Heart left ventricle (tissue), 16 donors: Measurements from ENCODE around the gene GBGT1. TPM values are rescaled to one million over a fixed set of nuclear protein-coding genes. Genes with fewer than 3 reads are reported as not detected.
A peak's percentile ranks its signal among the peaks of the same experiment; 100 is the strongest.

Experiments
- ATAC-seq, 4 donors: fragments of 200-7000 bp; cut with Tn5 transposase; one replicate each; pipeline ENCODE4 v1.9.1; 2020 to 2022; ENCODE audit warnings: moderate library complexity in 4 of 4, mild to moderate bottlenecking in 3 of 4, moderate number of reproducible peaks in 1 of 4
- DNase-seq, 5 donors: peaks; one replicate each; pipeline ENCODE4 v3.0.0-alpha.2; 2020
- H3K27ac ChIP-seq, 12 donors: fragments of 200-600 bp; sonication (generic) in 4 of 12; one replicate each; pipeline versions ENCODE4 v1.5.0 to v1.8.0; 2016 to 2022; ENCODE audit warnings: mild to moderate bottlenecking in 2 of 12
- H3K27me3 ChIP-seq, 9 donors: fragments of 200-600 bp; sonication (generic) in 2 of 9; one replicate each; pipeline versions ENCODE4 v1.5.1 to v1.8.0; 2016 to 2022; ENCODE audit warnings: mild to moderate bottlenecking in 3 of 9
- H3K36me3 ChIP-seq, 9 donors: fragments of 200-600 bp; sonication (generic) in 2 of 9; one replicate each; pipeline versions ENCODE4 v1.5.0 to v1.8.0; 2018 to 2022; ENCODE audit warnings: mild to moderate bottlenecking in 2 of 9
- H3K4me1 ChIP-seq, 12 donors: fragments of 200-600 bp; sonication (generic) in 4 of 12; one replicate each; pipeline versions ENCODE4 v1.5.0 to v1.8.0; 2016 to 2022; ENCODE audit warnings: mild to moderate bottlenecking in 3 of 12
- H3K4me3 ChIP-seq, 12 donors: fragments of 200-600 bp; sonication (generic) in 4 of 12; one replicate each; pipeline versions ENCODE4 v1.5.0 to v1.8.0; 2017 to 2022; ENCODE audit warnings: mild to moderate bottlenecking in 9 of 12, moderate library complexity in 4 of 12
- H3K9me3 ChIP-seq, 12 donors: fragments of 200-600 bp; sonication (generic) in 4 of 12; one replicate each; pipeline versions ENCODE4 v1.5.0 to v1.8.0; 2016 to 2022; ENCODE audit warnings: mild to moderate bottlenecking in 1 of 12
- POLR2A ChIP-seq, 2 donors: fragments of 450-650 bp; IDR thresholded peaks; one replicate each; pipeline ENCODE4 v1.6.1; 2017; ENCODE audit warnings: antibody characterized with exemption in 2 of 2, mild to moderate bottlenecking in 2 of 2, moderate library complexity in 2 of 2
- WGBS, 4 donors: extraction: QIAGEN DNeasy Blood & Tissue Kit in 2 of 4; methylation state at CpG; one replicate each; pipeline versions ENCODE4 v1.1.5 to v1.1.7; 2013 to 2018; 5-methylcytosine and 5-hydroxymethylcytosine counted together
- intact Hi-C, 10 donors: fragments of 100-400 bp; cut with DNase I; formaldehyde crosslinking; loops; one replicate each; pipeline versions ENCODE4 v1.11.1 to v1.14.2; 2022
- polyA plus RNA-seq, 2 donors: library from polyadenylated mRNA; stranded (reverse); fragments of 200-250 nt; gene quantifications; one replicate each; pipeline ENCODE4 v1.2.3, GENCODE V29; 2013
- total RNA-seq, 9 donors: library from RNA; depleted of rRNA in 2 of 9; stranded (reverse); fragments of >200 nt in 2 of 9; fragmentation: NEBNext Ultra II Directional in 3 of 9; extraction: Animal tissue kit (Norgen Biotek cat#: 25700) in 3 of 9; gene quantifications; one replicate each; pipeline versions ENCODE4 v1.1.0 to v1.2.4, GENCODE V29; 2016 to 2023
- TF ChIP-seq, protein P1 (sequence below), 12 donors: fragments of 200-600 bp; sonication (generic) in 4 of 12; IDR thresholded peaks; one replicate each; pipeline versions ENCODE4 v1.5.0 to v1.8.0; 2018 to 2022; ENCODE audit warnings: antibody characterized with exemption in 12 of 12, mild to moderate bottlenecking in 5 of 12
- donor health status: ischemic (EF 13 %, LVEDD 7.1; RV severe dilation, severe dysfunction).
- donor health status: healthy with polysubstance abuse.
- donor health status: DM: no; HTN: yes; CAD: no.
- donor health status: DM: no; HTN: no; CAD: no.
- donor health status: ischemic (EF 25% LVEDD 6.9; RV normal size, moderate dysfunction).
- donor health status: ischemic (EF 25% LVEDD 5.7; RV mildly dilated, moderate dysfunction).
- donor health status: healthy.
- donor health status: DM: yes; HTN: yes; CAD: no.
- donor health status: ischemic (EF 35%, LVEDD 5.7; RV mildly dilated, moderate dysfunction).
- donor health status: nonischemic (EF 11% LVEDD 7.7; RV severe dilation, severe dysfunction).
- donor health status: DM: yes; HTN: yes; CAD: no.
- donor health status: PGD.
- donor health status: ischemic (EF 29% LVEDD 5.4; RV normal size, mild dysfunction).
- donor health status: nonischemic (EF 23%, LVEDD 6.1; RV moderate dilation, normal function).

The GBGT1 gene
- total and polyA plus RNA-seq, 11 donors, result 4.6 to 22.5 (median 7.0) TPM

DNA sequence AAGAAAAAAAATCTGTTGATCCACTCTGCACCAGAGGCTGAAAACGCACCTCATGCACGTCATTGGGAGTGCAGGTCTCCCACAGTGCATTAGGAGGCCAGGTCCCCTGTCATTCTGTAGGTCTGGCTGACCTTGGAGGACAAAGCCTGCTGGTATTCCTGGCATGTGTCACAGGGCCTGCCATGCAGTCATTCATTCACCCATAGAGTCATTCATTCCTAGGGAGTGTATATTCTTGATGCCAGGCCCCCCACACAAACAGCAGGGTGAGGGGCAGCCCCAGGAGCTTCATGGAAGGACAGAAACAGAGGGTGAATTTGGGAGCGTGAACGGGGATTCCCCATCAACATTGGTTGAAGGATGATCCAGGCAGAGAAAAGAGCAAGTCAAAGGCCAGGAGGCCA lies 2.2 kb downstream of the GBGT1 start:
- ATAC-seq (peak in 2 of 4 donors; percentile 3 to 33), DNase-seq (no peak)
- Histone ChIP-seq H3K9me3 (no peaks in the 10 kb centered on the region), H3K27me3 (no peaks in the 10 kb centered on the region), H3K4me3 (no peak overlapping the region), H3K4me1 (peaks cover 0 to 41% (median 16%) of the 10 kb centered on the region in 12 donors), H3K27ac (peak overlapping the region in 1 of 12 donors; percentile 3), H3K36me3 (peaks cover 0 to 30% (median 0%) of the 10 kb centered on the region in 9 donors)
- 61 to 75% (median 70%) methylated on average over 4 of the region's 4 CpGs for WGBS, 4 donors
- TF ChIP-seq POLR2A (IDR thresholded peaks at IDR 0.05), result no peak
- TF ChIP-seq, protein P1, sequence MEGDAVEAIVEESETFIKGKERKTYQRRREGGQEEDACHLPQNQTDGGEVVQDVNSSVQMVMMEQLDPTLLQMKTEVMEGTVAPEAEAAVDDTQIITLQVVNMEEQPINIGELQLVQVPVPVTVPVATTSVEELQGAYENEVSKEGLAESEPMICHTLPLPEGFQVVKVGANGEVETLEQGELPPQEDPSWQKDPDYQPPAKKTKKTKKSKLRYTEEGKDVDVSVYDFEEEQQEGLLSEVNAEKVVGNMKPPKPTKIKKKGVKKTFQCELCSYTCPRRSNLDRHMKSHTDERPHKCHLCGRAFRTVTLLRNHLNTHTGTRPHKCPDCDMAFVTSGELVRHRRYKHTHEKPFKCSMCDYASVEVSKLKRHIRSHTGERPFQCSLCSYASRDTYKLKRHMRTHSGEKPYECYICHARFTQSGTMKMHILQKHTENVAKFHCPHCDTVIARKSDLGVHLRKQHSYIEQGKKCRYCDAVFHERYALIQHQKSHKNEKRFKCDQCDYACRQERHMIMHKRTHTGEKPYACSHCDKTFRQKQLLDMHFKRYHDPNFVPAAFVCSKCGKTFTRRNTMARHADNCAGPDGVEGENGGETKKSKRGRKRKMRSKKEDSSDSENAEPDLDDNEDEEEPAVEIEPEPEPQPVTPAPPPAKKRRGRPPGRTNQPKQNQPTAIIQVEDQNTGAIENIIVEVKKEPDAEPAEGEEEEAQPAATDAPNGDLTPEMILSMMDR (IDR thresholded peaks at IDR 0.05), result no peak
- intact Hi-C loops, result no loop called here

DNA sequence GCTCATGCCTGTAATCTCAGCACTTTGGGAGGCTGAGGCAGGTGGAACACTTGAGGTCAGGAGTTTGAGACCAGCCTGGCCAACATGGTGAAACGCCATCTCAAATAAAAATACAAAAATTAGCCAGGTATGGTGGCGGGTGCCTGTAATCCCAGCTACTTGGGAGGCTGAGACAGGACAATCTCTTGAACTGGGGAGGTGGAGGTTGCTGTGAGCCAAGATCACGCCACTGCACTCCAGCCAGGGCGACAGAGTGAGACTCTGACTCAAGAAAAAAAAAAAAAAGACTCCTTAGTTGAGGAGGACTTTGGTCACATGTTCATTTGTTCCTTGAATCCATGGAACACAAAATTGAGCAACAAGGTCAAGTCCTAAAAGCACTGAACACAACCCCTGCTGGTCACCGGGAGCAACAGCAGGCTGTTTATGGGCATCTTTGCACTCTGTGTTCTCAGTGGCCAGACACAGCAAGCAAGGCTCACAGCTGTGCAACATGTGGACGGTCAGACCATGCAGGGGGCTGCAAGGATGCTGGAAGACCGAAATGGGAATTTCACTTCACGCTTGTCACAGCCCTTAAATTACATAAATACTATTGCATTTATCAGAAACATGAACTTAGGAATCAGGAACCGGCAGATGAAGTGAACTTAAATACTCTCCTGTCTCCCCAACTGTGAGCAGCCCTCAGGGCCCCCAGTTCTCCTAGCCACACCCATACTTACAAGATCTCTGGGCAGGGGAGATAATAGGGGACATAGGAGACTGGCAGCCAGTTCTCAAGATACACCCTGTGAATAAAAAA lies 2.8 kb downstream of the GBGT1 start:
- ATAC-seq (peak; percentile 65 to 77 (median 76)), DNase-seq (peak in 2 of 5 donors; percentile 67 to 79)
- Histone ChIP-seq H3K4me1 (peaks cover 0 to 41% (median 16%) of the 10 kb centered on the region in 12 donors), H3K4me3 (no peak overlapping the region), H3K27me3 (no peaks in the 10 kb centered on the region), H3K27ac (peak overlapping the region in 6 of 12 donors; percentile 3 to 47 (median 33)), H3K9me3 (no peaks in the 10 kb centered on the region), H3K36me3 (peaks cover 0 to 31% (median 0%) of the 10 kb centered on the region in 9 donors)
- TF ChIP-seq, protein P1 (IDR thresholded peaks at IDR 0.05), result peak; percentile 57 to 83 (median 70)
- TF ChIP-seq POLR2A (IDR thresholded peaks at IDR 0.05), result no peak
- 54 to 71% (median 64%) methylated on average over 9 of the region's 9 CpGs for WGBS, 4 donors
- intact Hi-C loops, result no loop called here

DNA sequence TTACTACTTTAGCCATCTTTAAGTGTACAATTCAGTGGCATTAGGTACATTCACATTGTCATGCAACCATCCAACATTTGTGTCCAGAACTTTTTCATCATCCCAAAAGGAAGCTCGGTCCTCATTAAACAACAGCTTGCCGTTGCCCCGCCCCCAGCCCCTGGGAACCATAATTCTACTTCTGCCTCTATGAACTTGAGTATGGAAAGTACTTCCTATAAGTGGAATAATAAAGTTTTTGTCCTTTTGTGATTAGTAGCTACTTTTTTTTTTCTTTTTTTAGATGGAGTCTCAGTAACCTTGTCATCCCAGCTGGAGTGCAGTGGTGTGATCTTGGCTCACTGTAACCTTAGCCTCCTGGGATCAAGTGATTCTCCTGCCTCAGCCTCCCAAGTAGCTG lies 5.0 kb downstream of the GBGT1 start:
- Histone ChIP-seq H3K4me1 (peaks cover 0 to 30% (median 13%) of the 10 kb centered on the region in 12 donors), H3K9me3 (no peaks in the 10 kb centered on the region), H3K36me3 (peaks cover 0 to 31% (median 5%) of the 10 kb centered on the region in 9 donors), H3K4me3 (no peak overlapping the region), H3K27ac (no peak overlapping the region), H3K27me3 (no peaks in the 10 kb centered on the region)
- intact Hi-C loops, result no loop called here
- DNase-seq, result no peak
- TF ChIP-seq, protein P1 (IDR thresholded peaks at IDR 0.05), result no peak
- TF ChIP-seq POLR2A (IDR thresholded peaks at IDR 0.05), result no peak
- WGBS, 4 donors, result 87 to 94% (median 89%) methylated on average over 3 of the region's 3 CpGs
- ATAC-seq, result no peak

DNA sequence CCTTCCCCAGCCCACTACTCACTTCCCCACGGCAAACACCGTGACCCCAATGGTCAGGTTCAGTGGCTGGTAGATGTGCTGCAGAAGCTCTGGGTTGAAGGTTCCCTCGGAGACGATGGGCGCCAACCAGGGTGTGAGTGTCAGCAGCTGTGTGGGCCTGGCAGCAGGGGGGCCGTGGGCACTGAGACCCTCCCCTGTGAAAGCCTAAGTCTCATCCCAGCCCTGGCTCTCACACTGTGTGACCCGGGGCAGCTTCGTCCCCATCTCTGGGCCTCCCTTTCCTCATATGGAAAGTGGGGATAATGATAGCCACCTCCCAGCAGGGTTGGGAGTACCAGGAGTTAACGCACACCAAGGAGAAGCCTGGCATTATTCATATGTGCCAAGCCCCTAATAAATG lies 8.6 kb downstream of the GBGT1 start:
- intact Hi-C loops, result no loop called here
- ATAC-seq (no peak), DNase-seq (peak in 2 of 5 donors; percentile 14 to 34)
- Histone ChIP-seq H3K4me3 (no peak overlapping the region), H3K27me3 (no peaks in the 10 kb centered on the region), H3K4me1 (peaks cover 0 to 9% (median 0%) of the 10 kb centered on the region in 12 donors), H3K9me3 (no peaks in the 10 kb centered on the region), H3K36me3 (peaks cover 0 to 28% (median 5%) of the 10 kb centered on the region in 9 donors), H3K27ac (no peak overlapping the region)
- no peak for TF ChIP-seq POLR2A (IDR thresholded peaks at IDR 0.05)
- TF ChIP-seq, protein P1 (IDR thresholded peaks at IDR 0.05), result no peak
- 83 to 88% (median 84%) methylated on average over 8 to 9 of the region's 9 CpGs for WGBS, 4 donors
